Osteoblast (primary cell): Measurements from ENCODE around the gene PRIM2. TPM values are rescaled to one million over a fixed set of nuclear protein-coding genes. Genes with fewer than 3 reads are reported as not detected.
"Not testable (repeated sequence)": the region's sequence is repeated elsewhere in the genome, so short reads cannot be mapped to it uniquely, and the experiment has no call there.

Source experiments
- DNase-seq: peaks from one replicate; pipeline ENCODE4 v3.0.0; 2011; ENCODE audit warnings: low spot score, mixed read lengths; ENCODE audit not compliant: insufficient read length; ENCODE audit errors: missing footprints
- H2AFZ ChIP-seq: 2 replicates; pipeline ENCODE4 v1.6.0; 2011; ENCODE audit warnings: mild to moderate bottlenecking, low read length
- H3K27ac ChIP-seq: 2 replicates; pipeline ENCODE4 v1.5.1; 2011; ENCODE audit warnings: mild to moderate bottlenecking, low read depth, low read length, moderate library complexity
- H3K27me3 ChIP-seq: 2 replicates; pipeline ENCODE4 v1.6.0; 2012; ENCODE audit warnings: mild to moderate bottlenecking, control low read depth, inconsistent platforms, low read length, moderate library complexity; ENCODE audit not compliant: insufficient read depth
- H3K36me3 ChIP-seq: 2 replicates; pipeline ENCODE4 v1.5.1; 2011; ENCODE audit warnings: mild to moderate bottlenecking, low read length, control low read depth, moderate library complexity; ENCODE audit not compliant: insufficient read depth
- H3K4me1 ChIP-seq: 2 replicates; pipeline ENCODE4 v1.5.1; 2011; ENCODE audit warnings: mild to moderate bottlenecking, low read length, control low read depth, moderate library complexity; ENCODE audit not compliant: insufficient read depth
- H3K4me2 ChIP-seq: 2 replicates; pipeline ENCODE4 v1.6.0; 2011; ENCODE audit warnings: mild to moderate bottlenecking, low read length; ENCODE audit not compliant: insufficient read depth
- H3K4me3 ChIP-seq: fragments of 200-600 bp; sonication (generic); 3 replicates; pipeline ENCODE4 v1.5.1; 2012; ENCODE audit warnings: mild to moderate bottlenecking, low read length, inconsistent platforms; ENCODE audit not compliant: insufficient read depth
- H3K79me2 ChIP-seq: 2 replicates; pipeline ENCODE4 v1.6.0; 2012; ENCODE audit warnings: mild to moderate bottlenecking, low read length, control low read depth, inconsistent platforms; ENCODE audit not compliant: insufficient read depth
- H3K9me3 ChIP-seq: 2 replicates; pipeline ENCODE4 v1.5.1; 2011; ENCODE audit warnings: low read depth, low read length, control low read depth
- H4K20me1 ChIP-seq: 2 replicates; pipeline ENCODE4 v1.6.0; 2012; ENCODE audit warnings: mild to moderate bottlenecking, low read length, control low read depth; ENCODE audit not compliant: insufficient read depth
- total RNA-seq: library from RNA; depleted of rRNA; stranded (reverse); fragments of >200 nt; gene quantifications from 2 replicates; pipeline ENCODE4 v1.2.3, GENCODE V29; 2012
- TF ChIP-seq, protein P1 (sequence below): IDR thresholded peaks from 2 replicates; pipeline ENCODE4 v1.5.1; 2011; ENCODE audit warnings: mild to moderate bottlenecking, low read depth, low read length, moderate library complexity; ENCODE audit errors: extremely low read depth

The PRIM2 gene
- total RNA-seq, 1 donor: 30.0 TPM

DNA sequence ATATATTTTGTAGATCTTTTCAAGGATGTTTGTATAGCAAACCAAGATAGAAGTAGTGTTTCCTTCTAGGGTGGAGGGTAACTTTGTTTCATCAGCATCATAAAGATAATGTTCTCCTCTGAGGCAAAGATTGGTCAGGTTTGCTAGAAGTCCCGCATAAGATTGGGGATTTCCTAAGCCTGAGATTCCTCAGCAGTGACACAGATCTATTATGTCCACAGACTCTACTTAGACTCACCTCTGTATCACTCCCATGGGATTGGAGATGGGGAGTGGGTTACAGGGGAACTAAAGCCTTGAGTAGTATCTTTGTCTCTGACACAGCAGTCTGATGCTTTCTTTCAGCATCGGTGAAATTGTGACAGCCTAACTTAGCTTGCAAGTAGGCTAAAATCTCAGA is 341.1 kb downstream of the PRIM2 start:
- H3K4me3 ChIP-seq, DNase-seq, H3K4me1 ChIP-seq, H3K36me3 ChIP-seq, H3K9me3 ChIP-seq, H3K79me2 ChIP-seq, H2AFZ ChIP-seq, H3K27me3 ChIP-seq, H4K20me1 ChIP-seq, H3K27ac ChIP-seq: not testable (repeated sequence)
- peak overlapping the region; percentile 8 for H3K4me2 ChIP-seq

DNA sequence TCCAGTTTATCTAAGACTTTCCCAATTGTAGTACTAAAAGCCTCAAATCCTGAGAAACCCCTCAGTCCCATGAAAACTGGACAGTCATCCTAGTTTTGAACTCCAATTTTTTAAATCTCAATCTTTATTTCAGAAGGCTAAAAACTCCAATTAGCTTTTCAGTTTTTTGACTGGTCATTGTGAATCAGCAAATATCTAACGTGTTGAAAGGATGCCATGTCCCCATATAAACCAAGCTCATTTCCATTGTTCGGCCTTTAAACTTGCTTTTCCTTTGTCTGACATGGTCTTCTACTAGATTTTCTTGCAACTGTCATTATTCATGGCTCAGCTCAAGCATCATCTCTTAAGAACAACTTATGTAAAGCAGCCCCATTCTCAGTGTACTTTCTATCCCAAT is 342.4 kb downstream of the PRIM2 start:
- not testable (repeated sequence) for H3K4me1 ChIP-seq, H3K9me3 ChIP-seq, DNase-seq, H3K4me2 ChIP-seq, H3K27me3 ChIP-seq, H3K79me2 ChIP-seq, H3K36me3 ChIP-seq, H2AFZ ChIP-seq, H3K4me3 ChIP-seq, H3K27ac ChIP-seq, H4K20me1 ChIP-seq

DNA sequence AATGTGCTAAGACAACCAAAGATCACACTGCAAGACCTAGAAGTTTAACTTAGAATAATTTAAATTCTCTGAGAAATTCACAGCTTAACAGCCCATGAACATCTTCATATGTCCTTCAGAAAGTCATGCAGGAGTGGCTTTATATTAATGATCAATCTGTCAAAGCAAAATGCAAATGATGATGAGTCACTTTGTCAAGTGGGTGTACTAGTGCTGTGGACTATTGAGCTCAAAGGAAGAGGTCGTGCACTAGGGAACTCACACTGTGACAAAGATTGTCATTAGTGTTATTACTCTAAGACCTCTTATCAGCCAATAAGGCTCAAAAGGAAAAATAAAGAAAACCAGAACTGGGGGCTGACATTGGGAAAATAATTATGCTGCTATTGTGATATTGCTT is 343.5 kb downstream of the PRIM2 start:
- not testable (repeated sequence) for H3K4me1 ChIP-seq, H3K27me3 ChIP-seq, H3K9me3 ChIP-seq, H3K27ac ChIP-seq, DNase-seq, H3K4me2 ChIP-seq, H3K36me3 ChIP-seq, H4K20me1 ChIP-seq, H3K79me2 ChIP-seq, H2AFZ ChIP-seq, H3K4me3 ChIP-seq

DNA sequence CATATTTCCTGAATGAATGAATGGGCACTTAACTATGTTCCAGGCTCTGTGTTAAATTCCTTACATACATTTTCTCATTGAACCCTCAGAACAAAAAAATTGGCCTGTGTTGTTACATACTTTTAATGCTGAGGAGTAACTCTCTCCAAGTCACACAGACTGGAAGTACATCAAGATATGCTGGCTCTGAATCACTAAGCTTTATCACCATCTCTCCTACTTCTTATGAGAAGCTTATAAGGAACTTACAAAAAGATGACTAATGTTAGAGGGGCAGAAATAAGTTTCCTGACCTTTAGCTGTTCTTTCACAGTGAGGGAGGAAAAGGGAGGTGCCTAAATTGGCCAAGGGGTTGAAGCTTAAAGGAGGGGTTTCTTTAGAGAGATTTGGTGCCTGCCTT is 350.7 kb downstream of the PRIM2 start:
- peaks cover 24% of the 10 kb centered on the region for H3K4me1 ChIP-seq
- not testable (repeated sequence) for H3K4me2 ChIP-seq, H3K36me3 ChIP-seq, H4K20me1 ChIP-seq, H3K27me3 ChIP-seq, H3K79me2 ChIP-seq, DNase-seq, H2AFZ ChIP-seq, H3K9me3 ChIP-seq, H3K4me3 ChIP-seq
- peak overlapping the region; percentile 59 for H3K27ac ChIP-seq

DNA sequence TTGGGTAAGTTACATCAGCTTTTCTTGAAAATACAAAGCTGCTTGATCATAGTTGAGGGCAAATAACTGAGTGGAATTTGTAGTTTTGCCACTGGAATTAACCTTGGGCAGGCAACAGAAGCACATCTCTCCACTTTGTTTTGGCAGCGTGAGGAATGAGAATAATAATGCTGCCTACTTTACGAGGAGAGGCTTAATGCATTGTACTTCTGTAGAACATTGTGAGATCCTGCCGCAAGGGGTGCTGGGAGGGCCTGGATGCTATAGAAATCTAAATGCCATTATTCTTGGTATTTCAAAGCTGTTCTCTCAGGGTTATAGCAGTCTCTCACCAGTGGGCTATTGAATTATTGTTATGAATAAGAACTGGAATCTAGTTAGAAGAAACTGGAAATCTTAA is 353.8 kb downstream of the PRIM2 start:
- H3K27me3 ChIP-seq, H3K4me3 ChIP-seq, DNase-seq, H3K79me2 ChIP-seq, H3K36me3 ChIP-seq, H4K20me1 ChIP-seq, H3K9me3 ChIP-seq, H3K4me2 ChIP-seq, H2AFZ ChIP-seq: not testable (repeated sequence)
- Histone ChIP-seq H3K4me1 (peaks cover 24% of the 10 kb centered on the region), H3K27ac (peak overlapping the region; percentile 73)

DNA sequence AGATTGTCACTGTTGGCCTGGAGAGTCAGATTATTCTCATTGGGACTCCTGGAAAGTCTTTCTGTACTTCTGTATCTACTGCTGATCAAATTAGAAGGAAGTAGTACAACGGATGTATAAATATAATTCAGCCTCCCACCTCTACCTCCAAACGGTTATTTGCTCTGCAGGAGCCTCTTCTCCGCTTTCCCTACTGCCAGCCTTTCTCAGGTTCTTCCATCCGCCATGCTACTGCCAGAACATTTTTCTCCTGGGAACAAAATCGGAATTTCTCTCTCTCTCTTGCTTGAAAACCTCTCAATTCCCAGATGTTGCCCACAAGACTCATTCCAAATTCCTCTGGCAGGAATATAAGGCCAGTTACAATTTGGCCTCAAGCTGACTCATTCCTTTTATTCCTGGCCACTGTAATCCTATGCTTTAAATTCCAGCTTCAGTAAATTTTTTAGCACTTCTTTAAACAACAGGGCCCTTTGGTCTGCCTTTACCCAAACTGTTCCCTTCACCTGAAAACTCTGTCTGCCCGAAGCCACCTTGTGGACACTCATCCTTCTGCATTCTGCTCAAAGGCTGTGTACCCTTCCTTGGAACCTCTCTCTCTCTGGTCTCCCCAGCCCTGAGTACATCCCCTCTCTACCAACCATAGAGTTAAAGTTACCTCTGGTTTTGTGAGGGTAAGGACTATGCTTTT is 354.7 kb downstream of the PRIM2 start:
- peak overlapping the region; percentile 79 for H3K27ac ChIP-seq
- not testable (repeated sequence) for H3K36me3 ChIP-seq, H3K9me3 ChIP-seq, DNase-seq, H3K27me3 ChIP-seq, H3K4me3 ChIP-seq, H4K20me1 ChIP-seq, H3K79me2 ChIP-seq
- H2AFZ ChIP-seq: peak overlapping the region; percentile 57
- H3K4me1 ChIP-seq: peaks cover 23% of the 10 kb centered on the region
- peak overlapping the region; percentile 24 for H3K4me2 ChIP-seq

DNA sequence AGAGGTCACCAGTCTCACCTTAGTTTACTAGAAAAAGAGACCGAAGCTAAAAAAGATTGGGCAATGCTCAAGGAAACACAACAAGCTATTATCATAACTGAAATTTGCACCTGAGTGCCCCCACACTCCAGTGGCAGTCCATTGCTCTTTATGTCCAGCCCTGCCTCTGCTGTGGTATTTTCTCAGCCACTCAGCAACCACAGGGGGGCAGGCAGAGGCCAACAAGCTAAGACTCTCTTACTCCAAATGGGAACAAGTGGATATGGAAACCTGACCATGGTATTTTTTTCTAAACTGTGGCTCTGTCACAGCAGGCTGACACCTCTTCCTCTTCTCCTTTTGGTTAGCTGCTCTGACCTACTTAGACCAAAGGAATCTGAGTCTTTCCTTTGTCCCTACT is 355.9 kb downstream of the PRIM2 start:
- not testable (repeated sequence) for DNase-seq, H4K20me1 ChIP-seq
- peaks cover 18% of the 10 kb centered on the region for H3K4me1 ChIP-seq

DNA sequence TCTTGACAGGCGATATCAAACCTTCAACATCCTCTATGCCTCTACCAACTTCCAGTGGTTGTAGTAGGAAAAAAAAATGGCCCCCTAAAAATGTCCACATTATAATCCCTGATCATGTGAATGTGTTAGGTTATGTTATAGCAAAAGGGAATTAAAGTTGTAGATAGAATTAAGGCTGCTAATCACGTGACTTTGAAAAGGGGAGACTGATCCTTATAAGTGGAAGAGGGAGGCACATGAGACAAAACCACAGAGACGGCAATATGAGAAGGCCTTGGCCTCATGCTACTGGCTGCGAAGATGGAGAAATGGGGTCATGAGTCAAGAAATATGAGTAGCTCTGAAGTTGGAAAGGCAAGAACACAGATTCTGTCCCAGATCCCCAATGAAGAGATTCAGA is 358.0 kb downstream of the PRIM2 start:
- not testable (repeated sequence) for H3K27ac ChIP-seq, H3K4me2 ChIP-seq, H3K27me3 ChIP-seq, H3K4me3 ChIP-seq, H4K20me1 ChIP-seq, DNase-seq, H2AFZ ChIP-seq, H3K79me2 ChIP-seq, H3K9me3 ChIP-seq, H3K36me3 ChIP-seq
- H3K4me1 ChIP-seq: peaks cover 12% of the 10 kb centered on the region

More for the DNA sequence above, 355.9 kb downstream of the PRIM2 start:
- H3K27ac ChIP-seq, H3K27me3 ChIP-seq, H3K79me2 ChIP-seq, H3K4me3 ChIP-seq, H3K4me2 ChIP-seq, H3K36me3 ChIP-seq, H2AFZ ChIP-seq, H3K9me3 ChIP-seq: not testable (repeated sequence)
- TF ChIP-seq, protein P1, sequence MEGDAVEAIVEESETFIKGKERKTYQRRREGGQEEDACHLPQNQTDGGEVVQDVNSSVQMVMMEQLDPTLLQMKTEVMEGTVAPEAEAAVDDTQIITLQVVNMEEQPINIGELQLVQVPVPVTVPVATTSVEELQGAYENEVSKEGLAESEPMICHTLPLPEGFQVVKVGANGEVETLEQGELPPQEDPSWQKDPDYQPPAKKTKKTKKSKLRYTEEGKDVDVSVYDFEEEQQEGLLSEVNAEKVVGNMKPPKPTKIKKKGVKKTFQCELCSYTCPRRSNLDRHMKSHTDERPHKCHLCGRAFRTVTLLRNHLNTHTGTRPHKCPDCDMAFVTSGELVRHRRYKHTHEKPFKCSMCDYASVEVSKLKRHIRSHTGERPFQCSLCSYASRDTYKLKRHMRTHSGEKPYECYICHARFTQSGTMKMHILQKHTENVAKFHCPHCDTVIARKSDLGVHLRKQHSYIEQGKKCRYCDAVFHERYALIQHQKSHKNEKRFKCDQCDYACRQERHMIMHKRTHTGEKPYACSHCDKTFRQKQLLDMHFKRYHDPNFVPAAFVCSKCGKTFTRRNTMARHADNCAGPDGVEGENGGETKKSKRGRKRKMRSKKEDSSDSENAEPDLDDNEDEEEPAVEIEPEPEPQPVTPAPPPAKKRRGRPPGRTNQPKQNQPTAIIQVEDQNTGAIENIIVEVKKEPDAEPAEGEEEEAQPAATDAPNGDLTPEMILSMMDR: peak; percentile 43
